Thyroid gland (tissue), 4 donors: ENCODE data around the gene TSHR.

Experiments
- POLR2A ChIP-seq, 2 donors: fragments of 450-650 bp; IDR thresholded peaks; one replicate each; pipeline ENCODE4 v1.6.1; 2017; ENCODE audit warnings: antibody characterized with exemption in 2 of 2, mild to moderate bottlenecking in 2 of 2, moderate library complexity in 1 of 2
- TF ChIP-seq, protein P1 (sequence below), 6 experiments: fragments of 200-600 bp in 3 of 6; fragments of 450-650 bp in 3 of 6; sonication (generic) in 3 of 6; IDR thresholded peaks; one replicate each; pipeline ENCODE4 v1.5.1; 2016 to 2019; ENCODE audit warnings: antibody characterized with exemption in 6 of 6, mild to moderate bottlenecking in 2 of 6, inconsistent platforms in 1 of 6, moderate library complexity in 1 of 6

DNA sequence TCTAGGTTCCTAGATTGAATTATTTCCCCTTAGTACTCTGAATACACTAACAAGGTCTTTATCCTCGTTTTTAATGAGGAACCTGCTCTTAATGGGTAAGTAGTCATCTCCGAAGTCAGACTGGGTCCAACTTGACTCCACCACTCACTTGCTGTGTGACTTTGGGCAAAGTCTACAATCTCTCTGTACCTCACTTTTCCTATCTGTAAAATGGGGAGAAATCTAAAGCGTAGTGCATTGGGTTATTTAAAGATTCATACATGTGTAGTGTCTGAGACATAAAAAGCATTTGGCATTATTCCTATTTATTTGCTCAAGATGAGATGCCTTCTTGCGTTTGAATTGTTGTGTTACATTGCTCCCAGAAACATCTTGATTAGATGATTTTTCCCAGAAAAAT is 213.8 kb downstream of the TSHR start:
- TF ChIP-seq, protein P1, sequence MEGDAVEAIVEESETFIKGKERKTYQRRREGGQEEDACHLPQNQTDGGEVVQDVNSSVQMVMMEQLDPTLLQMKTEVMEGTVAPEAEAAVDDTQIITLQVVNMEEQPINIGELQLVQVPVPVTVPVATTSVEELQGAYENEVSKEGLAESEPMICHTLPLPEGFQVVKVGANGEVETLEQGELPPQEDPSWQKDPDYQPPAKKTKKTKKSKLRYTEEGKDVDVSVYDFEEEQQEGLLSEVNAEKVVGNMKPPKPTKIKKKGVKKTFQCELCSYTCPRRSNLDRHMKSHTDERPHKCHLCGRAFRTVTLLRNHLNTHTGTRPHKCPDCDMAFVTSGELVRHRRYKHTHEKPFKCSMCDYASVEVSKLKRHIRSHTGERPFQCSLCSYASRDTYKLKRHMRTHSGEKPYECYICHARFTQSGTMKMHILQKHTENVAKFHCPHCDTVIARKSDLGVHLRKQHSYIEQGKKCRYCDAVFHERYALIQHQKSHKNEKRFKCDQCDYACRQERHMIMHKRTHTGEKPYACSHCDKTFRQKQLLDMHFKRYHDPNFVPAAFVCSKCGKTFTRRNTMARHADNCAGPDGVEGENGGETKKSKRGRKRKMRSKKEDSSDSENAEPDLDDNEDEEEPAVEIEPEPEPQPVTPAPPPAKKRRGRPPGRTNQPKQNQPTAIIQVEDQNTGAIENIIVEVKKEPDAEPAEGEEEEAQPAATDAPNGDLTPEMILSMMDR (IDR thresholded peaks at IDR 0.05), result no peak
- TF ChIP-seq POLR2A (IDR thresholded peaks at IDR 0.05), result no peak
